ENCODE results near the gene GBP6.
A peak's percentile ranks its signal among the peaks of the same experiment; 100 is the strongest.
"Not testable (repeated sequence)": the region's sequence is repeated elsewhere in the genome, so short reads cannot be mapped to it uniquely, and the experiment has no call there.

The GBP6 gene

GRCh38 chr1:89363638-89364536 is at the start of gene GBP6:
GBP6 (plus strand) TSS chr1:89364059; CDS start chr1:89368552, 4,493 bp downstream.
- no peak for DNase-seq (ENCODE audit: low spot score)

- DNase-seq (ENCODE audit: low spot score) = no peak
Observed at GRCh38 chr1:89322402-89322801, 41.5 kb upstream of the GBP6 start.

- no peak for DNase-seq (ENCODE audit: low spot score)
Observed at GRCh38 chr1:89331890-89332289, 32.0 kb upstream of the GBP6 start.

- DNase-seq (ENCODE audit: low spot score) = no peak
Observed at GRCh38 chr1:89332461-89332860, 31.4 kb upstream of the GBP6 start.

GRCh38 chr1:89335486-89335885 is 28.4 kb upstream of the GBP6 start:
- no peak for DNase-seq (ENCODE audit: low spot score)

GRCh38 chr1:89337903-89338302 is 26.0 kb upstream of the GBP6 start:
- no peak for DNase-seq (ENCODE audit: low spot score)

GRCh38 chr1:89339039-89339438 is 24.8 kb upstream of the GBP6 start:
- no peak for DNase-seq (ENCODE audit: low spot score)

GRCh38 chr1:89345479-89345878 is 18.4 kb upstream of the GBP6 start:
- DNase-seq (ENCODE audit: low spot score) = not testable (repeated sequence)

- DNase-seq (ENCODE audit: low spot score) = no peak
Observed at GRCh38 chr1:89347296-89347695, 16.6 kb upstream of the GBP6 start.

- DNase-seq (ENCODE audit: low spot score) = no peak
Observed at GRCh38 chr1:89350298-89350697, 13.6 kb upstream of the GBP6 start.

GRCh38 chr1:89351597-89352311 is 12.1 kb upstream of the GBP6 start:
- DNase-seq (ENCODE audit: low spot score) = no peak

GRCh38 chr1:89352421-89352820 is 11.4 kb upstream of the GBP6 start:
- DNase-seq (ENCODE audit: low spot score) = no peak

GRCh38 chr1:89354205-89354604 is 9.7 kb upstream of the GBP6 start:
- DNase-seq (ENCODE audit: low spot score) = no peak

GRCh38 chr1:89355056-89355455 is 8.8 kb upstream of the GBP6 start:
- DNase-seq (ENCODE audit: low spot score) = no peak

- DNase-seq (ENCODE audit: low spot score) = no peak
Observed at GRCh38 chr1:89356658-89357400, 7.0 kb upstream of the GBP6 start.

GRCh38 chr1:89358287-89358893 is 5.5 kb upstream of the GBP6 start:
- DNase-seq (ENCODE audit: low spot score) = peak; percentile 50

- DNase-seq (ENCODE audit: low spot score) = no peak
Observed at GRCh38 chr1:89360716-89361115, 3.1 kb upstream of the GBP6 start.

- DNase-seq (ENCODE audit: low spot score) = no peak
Observed at GRCh38 chr1:89361681-89362080, 2.2 kb upstream of the GBP6 start.

- DNase-seq (ENCODE audit: low spot score) = no peak
Observed at GRCh38 chr1:89363196-89363595, 663 bp upstream of the GBP6 start.

- no peak for DNase-seq (ENCODE audit: low spot score)
Observed at GRCh38 chr1:89364954-89365550, 1.2 kb downstream of the GBP6 start.

GRCh38 chr1:89367221-89367620 is 3.4 kb downstream of the GBP6 start:
- no peak for DNase-seq (ENCODE audit: low spot score)

GRCh38 chr1:89369331-89369730 is 5.5 kb downstream of the GBP6 start:
- no peak for DNase-seq (ENCODE audit: low spot score)
